Esophagus (tissue), 2 donors: Measurements from ENCODE around the gene TTLL6. TPM values are rescaled to one million over a fixed set of nuclear protein-coding genes. Genes with fewer than 3 reads are reported as not detected.

Experiments
- H3K27ac ChIP-seq, 2 donors: one replicate each; pipeline ENCODE4 v1.5.1; 2013; ENCODE audit warnings: low read depth in 2 of 2, mild to moderate bottlenecking in 2 of 2, inconsistent platforms in 1 of 2, low read length in 1 of 2, moderate library complexity in 1 of 2
- H3K27me3 ChIP-seq, 2 donors: one replicate each; pipeline ENCODE4 v1.6.1; 2013; ENCODE audit warnings: low read length in 2 of 2, control low read depth in 1 of 2, mild to moderate bottlenecking in 1 of 2; ENCODE audit not compliant: insufficient read depth in 2 of 2, control insufficient read depth in 1 of 2
- H3K36me3 ChIP-seq, 2 donors: one replicate each; pipeline ENCODE4 v1.6.1; 2013; ENCODE audit warnings: low read length in 1 of 2; ENCODE audit not compliant: control insufficient read depth in 2 of 2, insufficient read depth in 2 of 2
- H3K4me1 ChIP-seq, 2 donors: one replicate each; pipeline ENCODE4 v1.6.1; 2013; ENCODE audit warnings: low read length in 1 of 2; ENCODE audit not compliant: control insufficient read depth in 2 of 2, insufficient read depth in 2 of 2
- H3K4me3 ChIP-seq, 2 donors: one replicate each; pipeline ENCODE4 v1.5.1; 2013; ENCODE audit warnings: low read length in 2 of 2, mild to moderate bottlenecking in 2 of 2, low read depth in 1 of 2, moderate library complexity in 1 of 2
- H3K9me3 ChIP-seq, 2 donors: one replicate each; pipeline ENCODE4 v1.6.1; 2013; ENCODE audit warnings: mild to moderate bottlenecking in 2 of 2, low read depth in 1 of 2, low read length in 1 of 2, moderate library complexity in 1 of 2; ENCODE audit not compliant: control insufficient read depth in 2 of 2, insufficient read depth in 1 of 2
- WGBS, 2 donors: extraction: QIAGEN DNeasy Blood & Tissue Kit; methylation state at CpG; one replicate each; pipeline ENCODE4 v1.1.7; 2013; 5-methylcytosine and 5-hydroxymethylcytosine counted together
- polyA plus RNA-seq, 2 donors: library from polyadenylated mRNA; stranded (reverse); fragments of 200-250 nt; gene quantifications; one replicate each; pipeline ENCODE4 v1.2.3, GENCODE V29; 2013
- donor health status: healthy with polysubstance abuse.
- donor health status: Bipolar disorder and iron deficiency.

TTLL6 gene
- polyA plus RNA-seq, 2 donors: 0.02 to 0.05 TPM

GRCh38 chr17:48746916-48747444 lies 70.0 kb downstream of the TTLL6 start:
- Histone ChIP-seq H3K9me3 (peaks cover 0 to 5% of the 10 kb centered on the region in 2 donors), H3K27ac (no peak overlapping the region), H3K4me1 (no peaks in the 10 kb centered on the region), H3K36me3 (no peaks in the 10 kb centered on the region), H3K4me3 (no peak overlapping the region), H3K27me3 (peaks cover 13 to 51% of the 10 kb centered on the region in 2 donors)
- 4 to 10% methylated on average over 20 to 21 of the region's 21 CpGs for WGBS, 2 donors

GRCh38 chr17:48745381-48746275 lies 71.4 kb downstream of the TTLL6 start:
- peaks cover 0 to 5% of the 10 kb centered on the region in 2 donors for H3K9me3 ChIP-seq
- no peak overlapping the region for H3K4me3 ChIP-seq
- H3K4me1 ChIP-seq: no peaks in the 10 kb centered on the region
- WGBS, 2 donors: 11 to 19% methylated on average over 12 of the region's 12 CpGs
- no peak overlapping the region for H3K27ac ChIP-seq
- H3K36me3 ChIP-seq: no peaks in the 10 kb centered on the region
- H3K27me3 ChIP-seq: peaks cover 13 to 46% of the 10 kb centered on the region in 2 donors

- Histone ChIP-seq H3K36me3 (no peaks in the 10 kb centered on the region), H3K9me3 (no peaks in the 10 kb centered on the region), H3K4me3 (no peak overlapping the region), H3K27ac (no peak overlapping the region), H3K4me1 (peaks cover 0 to 2% of the 10 kb centered on the region in 2 donors), H3K27me3 (peaks cover 8 to 34% of the 10 kb centered on the region in 2 donors)
Measured at GRCh38 chr17:48740537-48740936, 76.5 kb downstream of the TTLL6 start.

DNA sequence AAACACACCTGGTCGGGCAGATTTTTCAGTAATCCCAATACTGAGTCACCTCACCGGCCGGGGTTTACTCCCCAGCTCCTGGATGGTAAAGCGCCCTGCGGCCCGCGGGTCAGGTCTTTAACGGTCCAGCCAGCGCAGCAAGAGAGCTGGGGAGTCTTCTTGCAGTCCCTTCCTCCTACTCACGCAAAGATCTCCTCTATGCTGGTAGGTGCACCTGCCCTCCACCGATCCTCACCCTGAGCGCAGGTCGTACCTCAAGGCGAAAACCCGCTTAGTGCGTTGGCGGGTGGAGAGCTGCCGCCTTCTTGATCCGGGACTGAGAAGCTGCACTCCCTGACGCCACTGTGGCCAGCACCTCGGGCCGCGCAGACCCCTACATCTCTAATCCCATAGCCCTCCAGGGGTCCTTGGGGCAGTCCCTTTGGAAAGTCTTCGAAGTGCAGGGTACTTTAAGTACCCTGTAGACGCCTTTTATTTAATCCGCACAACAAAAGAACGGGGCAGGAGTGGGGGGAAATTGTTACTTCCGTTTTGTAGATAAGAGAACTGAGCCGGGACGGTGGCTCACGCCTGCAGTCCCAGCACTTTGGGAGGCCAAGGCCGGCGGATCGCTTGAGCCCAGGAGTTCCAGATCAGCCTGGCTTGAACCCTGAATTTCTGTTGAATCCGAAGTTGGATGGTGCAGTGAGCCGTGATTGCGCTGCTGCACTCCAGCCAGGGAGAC lies 78.1 kb downstream of the TTLL6 start:
- H3K27ac ChIP-seq: no peak overlapping the region
- H3K4me1 ChIP-seq: peaks cover 0 to 2% of the 10 kb centered on the region in 2 donors
- WGBS, 2 donors: 4 to 8% methylated on average over 37 of the region's 37 CpGs
- H3K9me3 ChIP-seq: no peaks in the 10 kb centered on the region
- H3K36me3 ChIP-seq: no peaks in the 10 kb centered on the region
- no peak overlapping the region for H3K4me3 ChIP-seq
- H3K27me3 ChIP-seq: peaks cover 6 to 38% of the 10 kb centered on the region in 2 donors

DNA sequence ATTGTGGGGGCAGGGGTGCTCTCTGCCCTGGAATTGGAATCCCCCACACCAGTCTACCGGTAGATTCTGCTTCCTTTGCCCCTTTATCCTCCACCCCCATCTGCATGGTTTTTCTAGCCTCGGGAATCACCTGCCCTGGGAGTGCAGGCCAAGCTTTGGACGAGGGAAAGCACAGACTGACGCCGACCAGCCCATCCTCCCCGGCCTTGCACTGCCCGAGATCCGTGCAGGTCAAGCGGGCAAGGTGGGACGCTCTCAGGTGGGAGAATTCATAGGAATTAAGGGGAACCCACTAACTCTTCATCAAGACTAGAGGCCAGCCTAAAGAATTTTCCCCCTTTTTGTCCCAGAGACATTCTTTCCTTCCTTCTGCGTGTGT lies 78.6 kb downstream of the TTLL6 start:
- no peaks in the 10 kb centered on the region for H3K36me3 ChIP-seq
- no peak overlapping the region for H3K27ac ChIP-seq
- H3K4me3 ChIP-seq: no peak overlapping the region
- peaks cover 6 to 35% of the 10 kb centered on the region in 2 donors for H3K27me3 ChIP-seq
- peaks cover 0 to 2% of the 10 kb centered on the region in 2 donors for H3K4me1 ChIP-seq
- no peaks in the 10 kb centered on the region for H3K9me3 ChIP-seq
- WGBS, 2 donors: 6 to 11% methylated on average over 11 of the region's 11 CpGs

DNA sequence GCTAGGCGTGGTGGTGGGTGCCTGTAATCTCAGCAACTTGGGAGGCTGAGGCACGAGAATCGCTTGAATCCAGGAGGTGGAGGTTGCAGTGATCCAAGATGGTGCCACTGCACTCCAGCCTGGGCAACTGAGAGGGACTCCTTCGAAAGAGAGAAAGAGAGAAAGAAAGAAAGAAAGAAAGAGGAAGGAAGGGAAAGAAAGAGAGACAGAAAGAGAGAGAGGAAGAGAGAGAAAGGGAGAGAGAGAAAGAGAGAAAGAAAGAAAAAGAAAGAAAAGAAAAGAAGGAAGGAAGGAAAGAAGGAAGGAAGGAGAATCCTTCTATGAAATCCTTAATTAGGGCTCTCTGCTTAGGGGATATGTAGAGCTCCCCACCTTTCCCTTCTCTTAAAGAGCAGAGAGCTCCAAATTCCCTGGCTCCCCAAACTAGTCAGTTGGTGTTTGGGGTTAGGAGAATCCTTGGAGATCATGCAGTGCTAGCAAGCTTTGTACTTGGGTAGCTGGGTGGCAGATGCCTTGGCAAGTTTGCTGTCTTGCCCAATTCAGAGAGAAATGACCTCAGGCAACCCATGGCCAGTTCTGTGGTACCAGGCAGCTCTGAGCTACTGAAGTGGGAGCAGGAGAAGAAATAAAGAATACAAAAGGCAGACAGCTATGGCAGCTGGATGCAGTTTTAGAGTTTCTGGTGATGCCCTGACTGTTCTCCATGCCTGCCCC lies 79.5 kb downstream of the TTLL6 start:
- Histone ChIP-seq H3K9me3 (no peaks in the 10 kb centered on the region), H3K27me3 (peaks cover 6 to 41% of the 10 kb centered on the region in 2 donors), H3K27ac (no peak overlapping the region), H3K36me3 (no peaks in the 10 kb centered on the region), H3K4me3 (no peak overlapping the region), H3K4me1 (peaks cover 0 to 2% of the 10 kb centered on the region in 2 donors)
- WGBS, 2 donors: 59 to 61% methylated on average over 4 of the region's 4 CpGs

DNA sequence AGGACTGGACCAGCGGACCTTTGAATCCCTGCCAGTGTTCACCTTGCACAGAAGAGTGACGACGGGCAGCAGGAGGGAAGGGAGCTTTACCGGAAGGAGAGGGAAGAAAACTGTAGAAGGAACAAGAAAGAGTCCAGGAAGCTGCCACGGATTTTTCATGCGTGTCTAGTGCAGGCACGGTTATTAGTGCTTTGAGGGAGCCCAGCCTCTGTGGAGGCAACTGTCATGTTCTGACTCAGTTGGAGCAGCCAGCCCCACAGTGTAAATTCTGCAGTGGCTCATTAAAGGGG lies 82.0 kb downstream of the TTLL6 start:
- H3K4me1 ChIP-seq: peaks cover 0 to 2% of the 10 kb centered on the region in 2 donors
- WGBS, 2 donors: 5 to 7% methylated on average over 7 of the region's 7 CpGs
- H3K36me3 ChIP-seq: no peaks in the 10 kb centered on the region
- H3K27me3 ChIP-seq: peaks cover 6 to 37% of the 10 kb centered on the region in 2 donors
- H3K9me3 ChIP-seq: no peaks in the 10 kb centered on the region
- H3K4me3 ChIP-seq: no peak overlapping the region
- no peak overlapping the region for H3K27ac ChIP-seq

DNA sequence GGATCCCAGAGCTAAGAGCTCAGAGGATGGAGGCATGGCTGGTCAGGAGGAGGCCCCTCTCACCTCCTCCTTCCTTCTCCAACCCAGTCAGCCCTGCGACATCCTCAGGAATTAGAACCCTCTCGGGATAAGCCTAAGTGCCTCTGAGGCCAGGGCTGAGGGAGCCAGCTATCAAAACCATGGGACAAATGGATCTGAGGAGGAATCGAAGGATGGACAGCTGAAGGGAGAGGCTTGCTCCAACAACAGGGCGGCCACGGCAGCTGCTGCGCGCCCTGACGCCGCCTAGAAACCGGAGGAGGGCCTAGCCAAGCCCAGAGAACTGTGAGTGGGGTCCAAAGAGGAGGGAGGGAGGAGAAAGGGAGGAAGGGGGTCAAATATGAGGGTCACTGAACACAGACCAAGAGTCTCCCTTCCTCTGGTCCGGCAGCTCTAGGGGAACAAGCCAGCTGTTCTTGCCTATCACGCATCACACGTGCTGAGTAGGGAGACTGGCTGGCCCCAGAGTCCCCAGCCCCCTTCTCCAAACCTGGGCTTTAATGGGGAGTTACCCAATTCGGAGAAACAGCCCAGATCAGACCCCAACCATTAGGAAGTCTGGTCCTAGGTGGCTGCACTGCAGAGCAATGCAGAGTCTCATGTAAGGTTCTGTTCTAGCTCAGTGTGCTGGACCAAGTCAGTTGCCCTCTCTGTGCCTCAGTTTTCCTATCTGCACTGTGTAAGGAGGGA lies 82.5 kb downstream of the TTLL6 start:
- Histone ChIP-seq H3K4me3 (no peak overlapping the region), H3K27me3 (peaks cover 6 to 37% of the 10 kb centered on the region in 2 donors), H3K9me3 (no peaks in the 10 kb centered on the region), H3K36me3 (no peaks in the 10 kb centered on the region), H3K4me1 (peaks cover 0 to 2% of the 10 kb centered on the region in 2 donors), H3K27ac (no peak overlapping the region)
- 11 to 14% methylated on average over 14 of the region's 14 CpGs for WGBS, 2 donors
